HPDE6-E6E7 (cell line): ENCODE data around the gene KRTAP5-7.
"Not testable (repeated sequence)": the region's sequence is repeated elsewhere in the genome, so short reads cannot be mapped to it uniquely, and the experiment has no call there.

Experiments used
- DNase-seq: peaks from one replicate; pipeline ENCODE4 v3.0.0; 2011; ENCODE audit warnings: missing footprints; ENCODE audit errors: extremely low spot score

KRTAP5-7 gene

GRCh38 chr11:71532036-71532610 is 5.1 kb downstream of the KRTAP5-7 start:
- DNase-seq, result no peak

- not testable (repeated sequence) for DNase-seq
Observed at GRCh38 chr11:71534711-71535608, 7.9 kb downstream of the KRTAP5-7 start.

- no peak for DNase-seq
Observed at GRCh38 chr11:71535825-71536224, 8.8 kb downstream of the KRTAP5-7 start.

- DNase-seq, result no peak
Observed at GRCh38 chr11:71537537-71537936, 10.5 kb downstream of the KRTAP5-7 start.

GRCh38 chr11:71537977-71538665 is 11.1 kb downstream of the KRTAP5-7 start, which contains the start of gene KRTAP5-8:
Gene KRTAP5-8 (plus strand): TSS chr11:71538025. CDS start chr11:71538056, 31 bp downstream.
- not testable (repeated sequence) for DNase-seq

- no peak for DNase-seq
Observed at GRCh38 chr11:71538666-71538990, 11.6 kb downstream of the KRTAP5-7 start.

GRCh38 chr11:71539017-71539416 is 11.9 kb downstream of the KRTAP5-7 start:
- DNase-seq, result no peak

GRCh38 chr11:71539971-71540370 is 12.9 kb downstream of the KRTAP5-7 start:
- DNase-seq, result not testable (repeated sequence)

- DNase-seq, result not testable (repeated sequence)
Observed at GRCh38 chr11:71540521-71541304, 13.6 kb downstream of the KRTAP5-7 start.

- DNase-seq, result no peak
Observed at GRCh38 chr11:71542382-71542781, 15.3 kb downstream of the KRTAP5-7 start.

- no peak for DNase-seq
Observed at GRCh38 chr11:71542879-71543777, 16.1 kb downstream of the KRTAP5-7 start.

GRCh38 chr11:71543866-71544265 is 16.8 kb downstream of the KRTAP5-7 start:
- no peak for DNase-seq

GRCh38 chr11:71544525-71545214 is 17.6 kb downstream of the KRTAP5-7 start:
- DNase-seq, result no peak

GRCh38 chr11:71545405-71545966 is 18.4 kb downstream of the KRTAP5-7 start:
- DNase-seq, result no peak

- DNase-seq, result no peak
Observed at GRCh38 chr11:71548120-71548519, 21.1 kb downstream of the KRTAP5-7 start, which contains the start of gene KRTAP5-9. Gene KRTAP5-9 (plus strand): TSS chr11:71548420. CDS start chr11:71548658, 238 bp downstream.

GRCh38 chr11:71548716-71549151 is 21.7 kb downstream of the KRTAP5-7 start:
- no peak for DNase-seq

GRCh38 chr11:71551711-71552110 is 24.6 kb downstream of the KRTAP5-7 start:
- no peak for DNase-seq

GRCh38 chr11:71554996-71555395 is 27.9 kb downstream of the KRTAP5-7 start:
- DNase-seq, result no peak

GRCh38 chr11:71555508-71555907 is 28.4 kb downstream of the KRTAP5-7 start:
- DNase-seq, result no peak

GRCh38 chr11:71556018-71556417 is 29.0 kb downstream of the KRTAP5-7 start:
- no peak for DNase-seq
